Activated CD4-positive, alpha-beta T cell treated with anti-CD3 and anti-CD28 coated beads, Interleukin-2, amount 10 ng/mL, durations not matched to agents 7 days and 5 days (primary cell): ENCODE data around the gene TENM4. TPM values are rescaled to one million over a fixed set of nuclear protein-coding genes. Genes with fewer than 3 reads are reported as not detected.

ENCODE experiments used
- CTCF ChIA-PET: fragments of 350-600 bp; sonication (Branson Sonifier 250); formaldehyde crosslinking; loops from one replicate; lab custom pipeline; 2021; ENCODE audit warnings: antibody characterized with exemption; lab: Charles Lee
- POLR2A ChIA-PET: fragments of 350-600 bp; sonication (Branson Sonifier 250); formaldehyde crosslinking; loops from one replicate; lab custom pipeline; 2021; ENCODE audit warnings: antibody characterized with exemption; lab: Charles Lee
- DNase-seq: peaks from one replicate; pipeline ENCODE4 v3.0.0-alpha.2; 2020
- H3K27ac Mint-ChIP-seq: one replicate; pipeline ENCODE4 v1.8.0; 2021; ENCODE audit warnings: mild to moderate bottlenecking, moderate library complexity, mixed read lengths
- H3K27me3 Mint-ChIP-seq: one replicate; pipeline ENCODE4 v1.8.0; 2021; ENCODE audit warnings: mixed read lengths
- H3K36me3 Mint-ChIP-seq: one replicate; pipeline ENCODE4 v1.8.0; 2021; ENCODE audit warnings: low read depth, mixed read lengths
- H3K4me1 Mint-ChIP-seq: one replicate; pipeline ENCODE4 v1.8.0; 2021; ENCODE audit warnings: mixed read lengths
- H3K4me3 Mint-ChIP-seq: one replicate; pipeline ENCODE4 v1.8.0; 2021; ENCODE audit warnings: mild to moderate bottlenecking, moderate library complexity, mixed read lengths
- H3K9me3 Mint-ChIP-seq: one replicate; pipeline ENCODE4 v1.8.0; 2021; ENCODE audit warnings: mixed read lengths
- total RNA-seq, 2 experiments: library from RNA; stranded (reverse); gene quantifications; one replicate each; pipeline ENCODE4 v1.2.3, GENCODE V29; 2021

Gene TENM4
- total RNA-seq, 2 experiments from 2014 or later, result not detected

DNA sequence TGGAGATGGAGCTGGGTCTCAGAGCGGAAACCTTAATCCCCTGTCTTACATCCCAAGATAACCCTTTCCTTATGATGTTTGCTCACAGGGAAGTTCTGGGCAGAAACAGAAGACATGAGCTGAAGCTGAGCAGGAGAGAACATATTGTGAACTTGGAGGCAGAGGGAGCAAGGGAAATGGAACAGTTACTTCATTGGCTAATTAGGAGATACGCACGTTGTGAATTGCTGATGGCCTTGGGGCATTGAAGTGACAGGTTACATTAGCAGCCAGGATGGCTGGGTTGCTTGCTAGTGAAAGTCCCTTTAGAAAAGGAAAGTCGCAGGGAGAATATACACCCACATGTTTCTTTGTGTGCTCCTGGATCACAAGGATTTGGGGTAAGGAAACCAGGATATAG, 48.7 kb downstream of the TENM4 start:
- ChIA-PET CTCF (no interaction called here), POLR2A (no interaction called here)
- no peak overlapping the region for H3K4me3 Mint-ChIP-seq
- no peak overlapping the region for H3K27ac Mint-ChIP-seq
- H3K36me3 Mint-ChIP-seq, result no peaks in the 10 kb centered on the region
- no peak for DNase-seq
- H3K9me3 Mint-ChIP-seq, result no peaks in the 10 kb centered on the region
- no peaks in the 10 kb centered on the region for H3K4me1 Mint-ChIP-seq
- H3K27me3 Mint-ChIP-seq, result no peaks in the 10 kb centered on the region

- ChIA-PET CTCF (no interaction called here), POLR2A (no interaction called here)
- Mint-ChIP-seq H3K27me3 (no peaks in the 10 kb centered on the region), H3K4me3 (no peak overlapping the region), H3K4me1 (no peaks in the 10 kb centered on the region), H3K27ac (no peak overlapping the region), H3K9me3 (no peaks in the 10 kb centered on the region), H3K36me3 (no peaks in the 10 kb centered on the region)
- DNase-seq, result no peak
Measured at GRCh38 chr11:79390923-79391322, 49.9 kb downstream of the TENM4 start.

GRCh38 chr11:79390477-79390876, 50.4 kb downstream of the TENM4 start:
- Mint-ChIP-seq H3K4me1 (no peaks in the 10 kb centered on the region), H3K27ac (no peak overlapping the region), H3K27me3 (no peaks in the 10 kb centered on the region), H3K9me3 (no peaks in the 10 kb centered on the region), H3K4me3 (no peak overlapping the region), H3K36me3 (no peaks in the 10 kb centered on the region)
- ChIA-PET POLR2A (no interaction called here), CTCF (no interaction called here)
- no peak for DNase-seq

GRCh38 chr11:79388201-79388600, 52.6 kb downstream of the TENM4 start:
- Mint-ChIP-seq H3K27ac (no peak overlapping the region), H3K36me3 (no peaks in the 10 kb centered on the region), H3K9me3 (no peaks in the 10 kb centered on the region), H3K4me1 (no peaks in the 10 kb centered on the region), H3K27me3 (no peaks in the 10 kb centered on the region), H3K4me3 (no peak overlapping the region)
- ChIA-PET POLR2A (no interaction called here), CTCF (no interaction called here)
- no peak for DNase-seq

GRCh38 chr11:79383874-79384273, 57.0 kb downstream of the TENM4 start:
- Mint-ChIP-seq H3K27ac (no peak overlapping the region), H3K4me3 (no peak overlapping the region), H3K4me1 (no peaks in the 10 kb centered on the region), H3K9me3 (no peaks in the 10 kb centered on the region), H3K27me3 (no peaks in the 10 kb centered on the region), H3K36me3 (no peaks in the 10 kb centered on the region)
- POLR2A ChIA-PET, result no interaction called here
- DNase-seq, result no peak
- CTCF ChIA-PET, result no interaction called here

GRCh38 chr11:79382301-79383050, 58.4 kb downstream of the TENM4 start:
- H3K9me3 Mint-ChIP-seq, result no peaks in the 10 kb centered on the region

GRCh38 chr11:79381036-79381435, 59.8 kb downstream of the TENM4 start:
- POLR2A ChIA-PET, result no interaction called here
- Mint-ChIP-seq H3K27me3 (no peaks in the 10 kb centered on the region), H3K4me3 (no peak overlapping the region), H3K36me3 (no peaks in the 10 kb centered on the region), H3K4me1 (no peaks in the 10 kb centered on the region), H3K9me3 (no peaks in the 10 kb centered on the region), H3K27ac (no peak overlapping the region)
- no peak for DNase-seq
- CTCF ChIA-PET, result no interaction called here

More at GRCh38 chr11:79382301-79383050, 58.4 kb downstream of the TENM4 start:
- ChIA-PET POLR2A (no interaction called here), CTCF (no interaction called here)
- Mint-ChIP-seq H3K27ac (no peak overlapping the region), H3K4me3 (no peak overlapping the region), H3K4me1 (no peaks in the 10 kb centered on the region), H3K36me3 (no peaks in the 10 kb centered on the region), H3K27me3 (no peaks in the 10 kb centered on the region)
- DNase-seq, result no peak

GRCh38 chr11:79377406-79377805, 63.4 kb downstream of the TENM4 start:
- no peaks in the 10 kb centered on the region for H3K9me3 Mint-ChIP-seq
- ChIA-PET POLR2A (no interaction called here), CTCF (no interaction called here)
- DNase-seq, result no peak
- no peaks in the 10 kb centered on the region for H3K36me3 Mint-ChIP-seq
- H3K4me1 Mint-ChIP-seq, result no peaks in the 10 kb centered on the region
- H3K27me3 Mint-ChIP-seq, result no peaks in the 10 kb centered on the region
- H3K27ac Mint-ChIP-seq, result no peak overlapping the region
- H3K4me3 Mint-ChIP-seq, result no peak overlapping the region

DNA sequence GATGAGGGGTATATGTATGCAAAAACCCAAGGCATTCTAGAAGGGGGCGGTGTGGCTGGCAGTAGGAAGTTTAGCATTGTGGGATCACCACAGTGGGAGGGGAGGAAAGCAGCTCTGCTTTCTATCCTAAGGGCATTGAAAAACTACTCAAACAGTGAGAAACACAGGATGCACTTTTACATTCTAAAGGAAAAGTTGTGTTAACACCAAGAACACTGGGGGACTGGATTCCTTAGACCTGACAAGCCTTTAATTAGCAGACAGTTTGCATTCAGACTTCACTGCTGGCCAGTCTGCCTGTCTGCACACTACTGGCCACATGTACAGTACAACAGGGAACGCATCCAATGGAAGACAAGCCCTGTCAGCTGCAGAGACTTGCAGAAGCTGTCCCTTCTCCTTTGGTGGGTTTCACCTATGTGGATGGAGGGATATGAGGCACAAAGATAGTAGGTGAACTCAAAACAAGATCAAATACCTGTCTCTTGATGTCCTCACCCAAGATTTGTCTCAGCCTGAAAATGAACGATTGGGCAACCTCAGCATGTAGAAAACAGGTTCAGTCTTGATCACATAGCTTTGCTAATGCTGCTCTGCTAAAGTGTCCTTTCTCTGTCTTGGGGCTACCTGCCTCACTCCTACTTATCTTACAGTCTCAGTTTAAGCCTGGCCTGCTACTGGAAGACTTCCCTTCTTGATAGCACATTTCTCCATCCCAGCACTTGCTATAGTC, 64.8 kb downstream of the TENM4 start:
- no peak overlapping the region for H3K27ac Mint-ChIP-seq
- H3K4me3 Mint-ChIP-seq, result no peak overlapping the region
- no peaks in the 10 kb centered on the region for H3K36me3 Mint-ChIP-seq
- H3K9me3 Mint-ChIP-seq, result no peaks in the 10 kb centered on the region
- H3K27me3 Mint-ChIP-seq, result no peaks in the 10 kb centered on the region
- CTCF ChIA-PET, result no interaction called here
- no peak for DNase-seq
- H3K4me1 Mint-ChIP-seq, result no peaks in the 10 kb centered on the region
- POLR2A ChIA-PET, result no interaction called here

DNA sequence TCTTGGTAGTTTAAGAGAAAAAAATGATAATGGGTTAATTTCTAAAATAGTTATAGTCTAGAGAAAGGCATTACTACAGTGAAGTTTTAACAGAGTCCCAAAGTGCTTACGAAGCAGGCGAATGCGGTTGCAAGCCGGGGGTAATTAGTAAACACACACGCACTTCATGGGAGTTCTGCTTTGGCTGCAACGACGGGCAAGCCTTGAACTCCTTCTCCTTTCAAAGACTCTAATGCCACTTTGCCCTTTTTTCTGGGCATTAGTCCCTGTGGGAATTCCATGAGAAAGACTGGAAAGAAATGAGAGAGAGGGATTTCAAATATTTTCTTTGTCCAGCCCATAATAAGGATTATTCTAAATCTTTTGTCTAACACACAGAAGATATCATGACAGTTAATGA, 66.1 kb downstream of the TENM4 start:
- CTCF ChIA-PET, result no interaction called here
- no peak for DNase-seq

GRCh38 chr11:79371724-79372123, 69.1 kb downstream of the TENM4 start:
- no peak for DNase-seq
- POLR2A ChIA-PET, result no interaction called here
- Mint-ChIP-seq H3K27ac (no peak overlapping the region), H3K4me1 (no peaks in the 10 kb centered on the region), H3K27me3 (no peaks in the 10 kb centered on the region), H3K36me3 (no peaks in the 10 kb centered on the region), H3K9me3 (no peaks in the 10 kb centered on the region), H3K4me3 (no peak overlapping the region)
- CTCF ChIA-PET, result no interaction called here

More for the DNA sequence above, 66.1 kb downstream of the TENM4 start:
- POLR2A ChIA-PET, result no interaction called here
- no peaks in the 10 kb centered on the region for H3K27me3 Mint-ChIP-seq
- H3K9me3 Mint-ChIP-seq, result no peaks in the 10 kb centered on the region
- H3K4me1 Mint-ChIP-seq, result no peaks in the 10 kb centered on the region
- no peak overlapping the region for H3K4me3 Mint-ChIP-seq
- H3K27ac Mint-ChIP-seq, result no peak overlapping the region
- no peaks in the 10 kb centered on the region for H3K36me3 Mint-ChIP-seq

DNA sequence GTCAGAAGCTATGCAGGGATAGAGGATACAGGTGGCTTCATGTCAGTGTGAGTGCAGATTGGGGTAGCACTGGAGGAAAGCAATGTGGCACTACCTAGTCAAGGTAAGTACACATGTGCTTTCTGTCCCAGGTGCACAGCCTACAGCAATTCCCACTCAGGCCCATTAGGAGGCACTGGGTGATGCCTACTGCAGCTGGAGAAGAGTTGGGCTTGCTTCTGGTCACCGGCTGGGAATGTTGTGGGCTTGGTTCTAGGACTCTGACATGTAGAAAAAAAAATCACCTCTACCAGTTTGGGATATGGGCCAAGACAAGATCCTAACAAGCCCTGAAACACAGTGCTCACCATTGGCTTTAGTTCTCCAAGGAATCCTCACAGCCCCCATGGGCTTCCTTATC, 69.7 kb downstream of the TENM4 start:
- H3K4me3 Mint-ChIP-seq, result no peak overlapping the region
- H3K27ac Mint-ChIP-seq, result no peak overlapping the region
- DNase-seq, result no peak
- no peaks in the 10 kb centered on the region for H3K36me3 Mint-ChIP-seq
- H3K4me1 Mint-ChIP-seq, result no peaks in the 10 kb centered on the region
- H3K27me3 Mint-ChIP-seq, result no peaks in the 10 kb centered on the region
- H3K9me3 Mint-ChIP-seq, result no peaks in the 10 kb centered on the region
- CTCF ChIA-PET, result no interaction called here
- POLR2A ChIA-PET, result no interaction called here

GRCh38 chr11:79369055-79369454, 71.8 kb downstream of the TENM4 start:
- no peak for DNase-seq
- Mint-ChIP-seq H3K36me3 (no peaks in the 10 kb centered on the region), H3K27me3 (no peaks in the 10 kb centered on the region), H3K4me1 (no peaks in the 10 kb centered on the region), H3K27ac (no peak overlapping the region), H3K9me3 (no peaks in the 10 kb centered on the region), H3K4me3 (no peak overlapping the region)
- ChIA-PET POLR2A (no interaction called here), CTCF (interaction anchor here (0.6 to 1.2 kb wide), 2 partner anchors 16 to 721 kb away, joined by 3 read pairs; no protein-coding TSS in a partner anchor)
